BLaER1 (cell line): ENCODE data around the gene MRPL20.
A peak's percentile ranks its signal among the peaks of the same experiment; 100 is the strongest.

Experiments
- H3K27ac ChIP-seq: shearing (Covaris generic); formaldehyde crosslinking; 2 replicates; pipeline ENCODE4 v1.8.1; 2022
- H3K27me3 ChIP-seq: shearing (Covaris generic); formaldehyde crosslinking; 2 replicates; pipeline ENCODE4 v1.8.1; 2022
- H3K36me3 ChIP-seq: shearing (Covaris generic); formaldehyde crosslinking; 2 replicates; pipeline ENCODE4 v1.8.1; 2022
- H3K4me1 ChIP-seq: shearing (Covaris generic); formaldehyde crosslinking; 2 replicates; pipeline ENCODE4 v1.8.1; 2022
- H3K4me2 ChIP-seq: shearing (Covaris generic); formaldehyde crosslinking; 2 replicates; pipeline ENCODE4 v1.8.1; 2022
- H3K4me3 ChIP-seq: shearing (Covaris generic); formaldehyde crosslinking; 2 replicates; pipeline ENCODE4 v1.8.1; 2022
- H3K9ac ChIP-seq: shearing (Covaris generic); formaldehyde crosslinking; 2 replicates; pipeline ENCODE4 v1.8.1; 2022
- H3K9me3 ChIP-seq: shearing (Covaris generic); formaldehyde crosslinking; 2 replicates; pipeline ENCODE4 v1.8.1; 2022
- H4K20me1 ChIP-seq: shearing (Covaris generic); formaldehyde crosslinking; 2 replicates; pipeline ENCODE4 v1.8.1; 2022
- Cebpa-rat ChIP-seq: shearing (Covaris generic); IDR thresholded peaks from 2 replicates; pipeline ENCODE4 v1.8.1; 2022

MRPL20 gene

DNA sequence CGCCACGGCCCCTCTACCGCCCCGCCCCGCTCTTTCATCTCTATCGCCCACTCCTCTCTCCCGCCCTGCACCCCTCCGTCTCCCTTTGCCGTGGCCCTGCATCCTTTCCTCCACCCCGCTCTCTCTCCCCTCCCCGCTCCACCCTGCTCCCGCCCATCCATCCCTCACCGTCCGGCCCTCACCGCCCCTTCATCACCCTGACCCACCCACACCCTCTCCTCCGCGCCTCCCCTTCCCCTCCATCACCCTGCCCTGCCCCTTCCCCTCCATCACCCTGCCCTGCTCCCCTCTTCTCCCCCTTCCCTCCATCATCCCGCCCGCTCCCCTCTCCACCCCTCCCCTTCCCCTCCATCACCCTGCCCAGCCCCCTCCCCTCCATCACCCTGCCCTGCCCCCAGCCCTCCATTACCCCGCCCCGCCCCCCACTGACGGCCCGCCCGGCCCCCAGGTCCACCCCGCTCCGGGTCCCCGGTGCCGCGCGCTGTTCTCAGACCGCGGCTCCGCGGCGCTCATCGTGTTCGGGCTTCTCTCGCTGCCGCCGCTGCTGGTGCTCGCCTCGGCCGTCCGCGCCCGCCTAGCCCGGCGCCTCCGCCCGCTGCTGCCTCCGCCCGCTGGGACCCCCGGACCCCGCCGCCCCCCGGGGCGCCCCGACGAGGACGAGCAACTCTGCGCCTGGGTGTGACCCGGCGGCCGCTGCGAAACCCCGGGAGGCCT lies 20.2 kb upstream of the MRPL20 start:
- no peak for TF ChIP-seq Cebpa-rat
- H3K4me1 ChIP-seq: peaks cover 74% of the 10 kb centered on the region
- peak overlapping the region; percentile 97 for H3K4me2 ChIP-seq
- H3K9me3 ChIP-seq: no peaks in the 10 kb centered on the region
- H4K20me1 ChIP-seq: no peaks in the 10 kb centered on the region
- H3K9ac ChIP-seq: no peak overlapping the region
- peak overlapping the region; percentile 61 for H3K4me3 ChIP-seq
- H3K27me3 ChIP-seq: no peaks in the 10 kb centered on the region
- H3K36me3 ChIP-seq: no peaks in the 10 kb centered on the region
- H3K27ac ChIP-seq: no peak overlapping the region

DNA sequence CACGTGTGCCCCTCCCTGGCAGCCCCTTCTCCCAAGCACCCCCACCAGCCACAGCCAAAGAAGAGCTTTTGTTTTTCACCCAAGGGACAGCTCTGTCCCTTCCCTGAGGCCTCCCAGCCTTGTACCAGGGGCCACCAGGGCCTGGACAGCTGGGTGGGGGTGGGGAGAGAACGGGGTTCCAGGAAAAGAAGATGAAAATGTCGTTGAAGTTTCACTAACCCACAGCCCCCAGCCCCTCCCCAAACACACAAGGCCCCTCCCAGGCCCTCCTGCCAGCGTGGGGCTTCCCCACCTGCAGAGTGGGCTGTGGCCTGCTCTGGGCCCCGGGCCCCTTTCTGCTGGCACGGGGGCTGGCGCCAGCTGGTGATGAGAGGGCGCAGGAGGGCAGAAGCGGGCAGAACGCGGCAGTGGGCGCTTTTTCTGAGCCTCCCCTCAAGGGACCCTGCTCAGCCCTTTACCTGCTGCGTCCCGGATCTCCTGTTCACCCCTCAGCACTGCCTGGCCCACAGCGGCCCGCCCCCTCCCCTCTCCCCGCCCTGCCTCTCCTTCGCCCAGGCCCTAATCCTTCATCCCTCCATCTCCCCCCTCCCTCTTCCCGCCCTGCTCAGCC lies 19.5 kb upstream of the MRPL20 start:
- Histone ChIP-seq H3K27ac (peak overlapping the region; percentile 91), H3K27me3 (no peaks in the 10 kb centered on the region), H3K36me3 (no peaks in the 10 kb centered on the region), H3K4me2 (peak overlapping the region; percentile 97), H3K4me1 (peaks cover 74% of the 10 kb centered on the region), H3K4me3 (peak overlapping the region; percentile 61), H3K9ac (peak overlapping the region; percentile 77), H3K9me3 (no peaks in the 10 kb centered on the region), H4K20me1 (no peaks in the 10 kb centered on the region)
- no peak for TF ChIP-seq Cebpa-rat

DNA sequence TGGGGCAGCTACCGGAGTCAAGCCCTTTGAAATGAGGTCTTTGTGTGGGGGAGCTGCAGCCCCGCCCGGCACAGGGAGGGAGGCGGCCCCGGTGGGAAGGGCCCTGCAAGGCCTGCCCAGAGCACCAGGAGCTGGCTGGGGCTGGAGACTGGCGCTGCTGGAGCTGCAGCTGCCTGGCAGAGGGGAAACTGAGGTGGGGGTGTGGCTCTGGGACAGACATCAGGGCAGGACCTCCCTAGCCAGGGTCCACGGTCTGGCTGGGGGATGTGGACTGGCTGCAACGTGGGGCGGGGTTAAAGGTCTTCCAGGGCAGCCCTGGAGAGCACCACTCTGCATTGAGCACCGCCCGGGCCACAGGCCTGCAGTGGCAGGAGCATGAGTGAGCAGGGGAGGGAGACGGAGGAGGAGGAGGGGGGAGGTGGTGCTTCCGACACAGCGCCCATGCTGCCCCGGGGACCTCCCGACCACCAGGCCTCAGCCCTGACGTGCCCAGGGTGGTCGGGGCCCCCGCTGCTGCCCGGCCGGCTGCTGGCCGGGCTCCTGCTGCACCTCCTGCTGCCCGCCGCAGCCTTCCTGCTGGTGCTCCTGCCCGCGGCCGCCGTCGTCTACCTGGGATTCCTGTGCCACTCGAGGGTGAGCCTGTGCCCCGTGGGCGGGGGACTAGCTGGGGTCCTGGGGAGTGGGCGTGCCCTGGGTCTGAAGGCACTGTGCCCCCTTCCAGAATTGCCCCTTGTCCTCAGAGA lies 18.8 kb upstream of the MRPL20 start:
- Histone ChIP-seq H3K27ac (peak overlapping the region; percentile 91), H3K9ac (peak overlapping the region; percentile 77), H4K20me1 (no peaks in the 10 kb centered on the region), H3K9me3 (no peaks in the 10 kb centered on the region), H3K4me2 (peak overlapping the region; percentile 97), H3K27me3 (no peaks in the 10 kb centered on the region), H3K4me3 (peak overlapping the region; percentile 61), H3K4me1 (peaks cover 74% of the 10 kb centered on the region), H3K36me3 (no peaks in the 10 kb centered on the region)
- TF ChIP-seq Cebpa-rat: no peak

DNA sequence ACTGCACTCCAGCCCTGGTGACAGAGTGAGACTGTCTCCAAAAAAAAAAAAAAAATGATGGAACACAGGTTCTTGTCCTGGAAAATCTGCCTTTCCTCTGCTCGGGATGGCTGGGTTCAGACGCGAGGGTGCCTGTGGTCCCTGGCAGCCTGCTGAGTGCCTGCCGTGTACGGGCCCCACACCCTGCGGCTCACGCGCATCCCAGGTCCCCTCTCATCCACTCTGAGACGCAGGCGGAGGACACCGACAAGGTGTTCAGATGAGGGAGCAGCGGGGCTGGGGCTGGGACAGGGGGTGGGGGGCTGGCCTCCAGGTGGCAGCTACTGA lies 18.3 kb upstream of the MRPL20 start:
- Histone ChIP-seq H3K36me3 (no peaks in the 10 kb centered on the region), H4K20me1 (no peaks in the 10 kb centered on the region), H3K4me1 (peaks cover 73% of the 10 kb centered on the region), H3K9ac (no peak overlapping the region), H3K4me2 (peak overlapping the region; percentile 97; the same call in 1 of the 2 replicates), H3K27me3 (no peaks in the 10 kb centered on the region), H3K4me3 (no peak overlapping the region), H3K27ac (peak overlapping the region; percentile 91; the same call in 1 of the 2 replicates), H3K9me3 (no peaks in the 10 kb centered on the region)
- no peak for TF ChIP-seq Cebpa-rat

DNA sequence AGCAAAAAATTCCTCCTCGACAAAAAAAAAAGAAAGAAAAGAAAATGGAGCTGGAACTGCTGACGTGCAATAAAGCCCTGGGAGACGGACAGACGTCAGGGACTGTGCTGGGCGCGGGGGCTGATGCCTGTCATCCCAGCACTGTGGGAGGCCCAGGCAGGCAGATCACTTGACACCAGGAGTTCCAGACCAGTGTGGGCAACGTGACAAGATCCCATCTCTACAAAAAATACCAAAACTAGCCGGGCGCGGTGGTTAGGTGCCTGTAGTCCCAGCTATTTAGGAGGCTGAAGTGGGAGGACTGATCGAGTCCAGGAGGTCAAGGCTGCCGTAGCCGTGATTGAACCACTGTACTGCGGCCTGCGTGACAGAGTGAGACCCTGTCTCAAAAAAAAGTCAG lies 17.6 kb upstream of the MRPL20 start:
- Histone ChIP-seq H3K9me3 (no peaks in the 10 kb centered on the region), H3K4me1 (peaks cover 69% of the 10 kb centered on the region), H3K4me3 (no peak overlapping the region), H3K36me3 (no peaks in the 10 kb centered on the region), H4K20me1 (no peaks in the 10 kb centered on the region), H3K9ac (no peak overlapping the region), H3K27me3 (no peaks in the 10 kb centered on the region), H3K27ac (no peak overlapping the region), H3K4me2 (no peak overlapping the region)
- no peak for TF ChIP-seq Cebpa-rat

DNA sequence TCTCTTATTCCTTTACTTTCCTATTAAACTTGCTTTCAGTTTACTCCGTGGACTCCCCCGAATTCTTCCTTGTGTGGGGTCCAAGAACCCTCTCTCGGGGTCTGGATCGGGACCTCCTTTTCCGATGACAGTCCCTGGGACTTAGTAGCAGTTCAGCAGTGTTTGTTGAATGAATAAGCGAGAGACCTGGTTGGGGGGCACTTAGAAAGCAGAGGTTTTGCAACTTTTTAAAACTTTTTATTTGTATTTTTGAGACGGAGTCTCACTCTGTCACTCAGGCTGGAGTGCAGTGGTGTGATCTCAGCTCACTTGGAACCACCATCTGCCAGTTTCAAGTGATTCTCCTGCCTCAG lies 16.1 kb upstream of the MRPL20 start:
- H3K4me2 ChIP-seq: peak overlapping the region; percentile 85
- no peaks in the 10 kb centered on the region for H4K20me1 ChIP-seq
- no peak for TF ChIP-seq Cebpa-rat
- H3K27me3 ChIP-seq: no peaks in the 10 kb centered on the region
- no peak overlapping the region for H3K4me3 ChIP-seq
- H3K36me3 ChIP-seq: no peaks in the 10 kb centered on the region
- peaks cover 73% of the 10 kb centered on the region for H3K4me1 ChIP-seq
- no peak overlapping the region for H3K27ac ChIP-seq
- H3K9ac ChIP-seq: no peak overlapping the region
- no peaks in the 10 kb centered on the region for H3K9me3 ChIP-seq

DNA sequence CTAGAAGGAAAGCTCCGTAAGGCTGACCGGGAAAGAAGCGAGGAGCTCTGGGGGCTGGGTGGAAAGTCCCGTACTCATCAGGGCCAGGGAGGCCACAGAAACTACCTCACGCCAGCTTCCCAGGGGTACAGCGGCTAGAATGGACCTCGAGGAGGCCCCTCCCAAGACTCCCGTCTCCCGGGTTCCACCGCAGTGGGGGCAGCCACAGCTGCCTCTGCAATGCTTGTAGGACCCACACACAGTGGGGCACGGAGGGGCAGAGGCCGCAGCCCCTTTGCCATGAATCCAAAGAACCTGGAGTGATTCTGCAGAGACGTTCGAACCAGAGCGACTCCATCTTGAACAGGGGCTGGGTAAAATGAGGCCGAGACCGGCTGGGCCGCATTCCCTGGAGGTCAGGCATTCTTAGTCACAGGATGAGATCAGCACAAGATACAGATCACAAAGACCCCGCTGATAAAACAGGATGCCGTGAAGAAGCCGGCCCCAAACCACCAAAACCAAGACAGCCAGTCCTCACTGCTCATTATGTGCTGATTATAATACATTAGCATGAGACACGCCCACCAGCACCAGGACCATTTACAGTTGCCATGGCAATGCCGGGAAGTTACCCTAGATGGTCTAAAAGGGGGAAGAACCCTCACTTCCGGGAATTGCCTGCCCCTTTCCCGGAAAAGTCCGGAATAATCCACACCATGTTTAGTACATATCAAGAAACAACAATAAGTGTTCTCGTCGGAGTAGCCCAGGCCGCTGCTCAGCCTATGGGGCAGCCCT lies 15.6 kb upstream of the MRPL20 start:
- no peaks in the 10 kb centered on the region for H3K36me3 ChIP-seq
- no peak overlapping the region for H3K4me3 ChIP-seq
- H3K9me3 ChIP-seq: no peaks in the 10 kb centered on the region
- no peaks in the 10 kb centered on the region for H3K27me3 ChIP-seq
- TF ChIP-seq Cebpa-rat: no peak
- peak overlapping the region; percentile 70 for H3K27ac ChIP-seq
- peaks cover 79% of the 10 kb centered on the region for H3K4me1 ChIP-seq
- no peaks in the 10 kb centered on the region for H4K20me1 ChIP-seq
- peak overlapping the region; percentile 63; the same call in 1 of the 2 replicates for H3K9ac ChIP-seq
- H3K4me2 ChIP-seq: peak overlapping the region; percentile 85

DNA sequence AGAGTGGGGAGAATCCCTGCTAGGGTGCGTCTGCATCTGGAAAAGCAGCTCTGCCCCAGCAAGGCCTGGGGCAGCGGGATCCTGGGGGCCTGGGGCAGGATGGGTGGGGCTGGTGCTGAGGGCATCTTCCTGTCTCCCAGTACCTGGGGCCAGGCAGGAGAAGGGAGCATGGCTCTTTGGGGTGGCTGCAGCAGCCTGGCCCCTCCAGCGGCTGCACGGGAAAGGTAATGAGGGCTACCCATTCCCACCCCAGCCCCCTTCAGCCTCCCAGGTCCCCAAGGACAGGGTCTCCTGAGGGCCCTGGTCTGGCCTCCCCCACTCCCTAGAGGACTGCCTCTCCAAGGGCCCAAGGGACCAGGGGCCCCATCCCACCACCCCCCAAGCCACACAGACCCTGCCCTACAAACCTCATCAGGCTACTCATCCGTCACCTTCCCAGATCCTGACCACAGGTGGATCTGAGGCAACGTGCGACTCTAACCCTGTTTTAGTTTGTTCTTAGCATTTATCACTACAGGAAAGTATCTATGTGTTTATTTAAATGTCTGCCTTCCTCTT lies 14.9 kb upstream of the MRPL20 start:
- Histone ChIP-seq H3K9me3 (no peaks in the 10 kb centered on the region), H3K9ac (peak overlapping the region; percentile 63; the same call in 1 of the 2 replicates), H4K20me1 (no peaks in the 10 kb centered on the region), H3K4me2 (peak overlapping the region; percentile 85), H3K27me3 (no peaks in the 10 kb centered on the region), H3K4me1 (peaks cover 82% of the 10 kb centered on the region), H3K27ac (peak overlapping the region; percentile 70), H3K4me3 (no peak overlapping the region), H3K36me3 (no peaks in the 10 kb centered on the region)
- no peak for TF ChIP-seq Cebpa-rat

DNA sequence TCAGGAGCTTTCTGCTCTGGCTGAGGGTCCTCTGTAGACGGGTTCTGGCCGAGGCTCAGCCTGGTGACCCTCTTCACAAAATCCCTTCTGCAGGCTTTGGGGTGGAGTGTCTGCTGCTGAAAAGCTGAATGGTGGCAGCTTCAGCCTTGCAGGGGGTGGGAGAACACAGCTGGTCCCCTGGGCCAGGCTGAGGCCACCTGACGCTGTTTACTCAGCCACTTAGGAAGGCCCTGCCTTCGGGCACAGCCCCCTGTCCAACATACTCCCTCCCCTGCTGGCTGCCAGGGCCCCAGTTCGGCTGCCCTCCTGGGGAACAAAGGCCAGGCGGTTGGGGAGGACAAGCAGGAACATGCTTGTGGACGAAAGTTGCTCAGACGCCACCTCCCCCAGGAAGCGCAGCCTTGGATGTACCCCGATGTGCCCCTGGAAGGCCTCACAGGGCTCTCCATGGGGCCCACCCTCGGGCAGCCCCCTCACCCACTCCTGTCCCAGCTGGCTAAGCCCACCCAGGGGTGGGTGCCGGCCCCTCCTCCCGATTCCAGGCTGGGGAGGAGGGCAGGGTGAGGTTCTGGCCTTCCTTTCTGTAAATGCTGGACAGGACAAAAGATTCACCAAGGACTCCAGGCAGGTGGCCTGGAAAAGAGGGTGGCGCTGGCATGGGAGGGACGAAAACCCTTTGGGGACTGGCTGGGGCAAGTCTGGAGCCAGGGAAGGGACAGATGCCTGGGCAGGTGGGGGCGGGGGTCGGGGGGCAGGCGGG lies 14.2 kb upstream of the MRPL20 start, which contains the start of gene ANKRD65:
TSS of gene ANKRD65 (minus strand) at position 130 of the 760 bp plus-strand sequence. CDS start 271 bp downstream, outside the sequence.
- H4K20me1 ChIP-seq: no peaks in the 10 kb centered on the region
- H3K4me2 ChIP-seq: peak within 1 kb of the TSS; percentile 85
- peaks cover 78% of the 10 kb centered on the region for H3K4me1 ChIP-seq
- no peaks in the 10 kb centered on the region for H3K9me3 ChIP-seq
- TF ChIP-seq Cebpa-rat: no peak
- no peaks in the 10 kb centered on the region for H3K36me3 ChIP-seq
- peak within 1 kb of the TSS; percentile 85 for H3K27ac ChIP-seq
- H3K27me3 ChIP-seq: no peaks in the 10 kb centered on the region
- peak within 1 kb of the TSS; percentile 73 for H3K9ac ChIP-seq
- peak within 1 kb of the TSS; percentile 38; the same call in 1 of the 2 replicates for H3K4me3 ChIP-seq
